Type B pancreatic cell (in vitro differentiated cells): Measurements from ENCODE around the gene PRL. TPM values are rescaled to one million over a fixed set of nuclear protein-coding genes. Genes with fewer than 3 reads are reported as not detected.

Experiments
- DNase-seq: peaks from one replicate; pipeline ENCODE4 v3.0.0; 2021; ENCODE audit warnings: mixed read lengths; ENCODE audit not compliant: unreplicated experiment; ENCODE audit errors: extremely low spot score
- H3K27ac Mint-ChIP-seq: 2 replicates; pipeline ENCODE4 v1.8.0; 2021; ENCODE audit warnings: mild to moderate bottlenecking, mixed read lengths
- H3K27me3 Mint-ChIP-seq: 2 replicates; pipeline ENCODE4 v1.8.0; 2021; ENCODE audit warnings: mixed read lengths
- H3K36me3 Mint-ChIP-seq: 2 replicates; pipeline ENCODE4 v1.8.0; 2021; ENCODE audit warnings: mixed read lengths
- H3K4me1 Mint-ChIP-seq: one replicate; pipeline ENCODE4 v1.8.0; 2021; ENCODE audit warnings: mixed read lengths; ENCODE audit not compliant: unreplicated experiment
- H3K4me3 Mint-ChIP-seq: 2 replicates; pipeline ENCODE4 v1.8.0; 2021; ENCODE audit warnings: mild to moderate bottlenecking, mixed read lengths
- H3K9me3 Mint-ChIP-seq: 2 replicates; pipeline ENCODE4 v1.8.0; 2021; ENCODE audit warnings: mixed read lengths
- long read RNA-seq: library from polyadenylated mRNA; unstranded; transcript quantifications from one replicate; pipeline ENCODE4 v2.0.0, GENCODE V29; 2020
- total RNA-seq: library from RNA; stranded (reverse); gene quantifications from 2 replicates; pipeline ENCODE4 v1.2.1, GENCODE V29; 2021; ENCODE audit warnings: low replicate concordance
- TF ChIP-seq, protein P1 (sequence below): fragments of 200-600 bp; sonication (generic); conservative IDR thresholded peaks from 2 replicates; pipeline ENCODE4 v1.5.0; 2021; ENCODE audit warnings: antibody characterized with exemption, mild to moderate bottlenecking

Gene PRL
- total RNA-seq = 0.48 TPM in 1 of 2 replicates, not detected in the other
- long read RNA-seq = 0 reads

DNA sequence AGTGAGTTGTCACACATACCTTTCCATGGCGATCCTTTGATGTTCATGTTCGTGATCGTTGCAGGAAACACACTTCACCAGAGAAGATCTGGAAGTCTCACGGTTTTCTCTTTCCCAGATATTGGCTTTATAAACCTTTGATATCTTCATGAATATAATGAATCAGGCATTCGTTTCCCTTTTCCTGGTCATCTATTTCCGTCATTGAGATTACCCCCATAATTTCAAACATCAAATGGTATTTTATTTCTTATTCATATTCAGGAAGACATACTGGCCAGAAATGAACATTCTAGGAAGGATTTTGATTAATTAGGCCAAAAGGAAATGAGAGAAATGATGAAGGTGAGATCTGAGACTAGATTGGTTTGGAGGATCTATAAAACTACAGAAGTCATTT is at the start of gene PRL:
Gene PRL, minus strand, starts transcription at position 101 of the 400 bp plus-strand sequence. Its CDS starts 54 bp downstream, at position 47.
- TF ChIP-seq, protein P1, sequence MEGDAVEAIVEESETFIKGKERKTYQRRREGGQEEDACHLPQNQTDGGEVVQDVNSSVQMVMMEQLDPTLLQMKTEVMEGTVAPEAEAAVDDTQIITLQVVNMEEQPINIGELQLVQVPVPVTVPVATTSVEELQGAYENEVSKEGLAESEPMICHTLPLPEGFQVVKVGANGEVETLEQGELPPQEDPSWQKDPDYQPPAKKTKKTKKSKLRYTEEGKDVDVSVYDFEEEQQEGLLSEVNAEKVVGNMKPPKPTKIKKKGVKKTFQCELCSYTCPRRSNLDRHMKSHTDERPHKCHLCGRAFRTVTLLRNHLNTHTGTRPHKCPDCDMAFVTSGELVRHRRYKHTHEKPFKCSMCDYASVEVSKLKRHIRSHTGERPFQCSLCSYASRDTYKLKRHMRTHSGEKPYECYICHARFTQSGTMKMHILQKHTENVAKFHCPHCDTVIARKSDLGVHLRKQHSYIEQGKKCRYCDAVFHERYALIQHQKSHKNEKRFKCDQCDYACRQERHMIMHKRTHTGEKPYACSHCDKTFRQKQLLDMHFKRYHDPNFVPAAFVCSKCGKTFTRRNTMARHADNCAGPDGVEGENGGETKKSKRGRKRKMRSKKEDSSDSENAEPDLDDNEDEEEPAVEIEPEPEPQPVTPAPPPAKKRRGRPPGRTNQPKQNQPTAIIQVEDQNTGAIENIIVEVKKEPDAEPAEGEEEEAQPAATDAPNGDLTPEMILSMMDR = no peak
- no peak for DNase-seq
- Mint-ChIP-seq H3K9me3 (peaks cover 13% of the 10 kb centered on the region), H3K36me3 (no peaks in the 10 kb centered on the region), H3K4me3 (no peak within 1 kb of the TSS), H3K27ac (no peak within 1 kb of the TSS), H3K4me1 (peaks cover 32% of the 10 kb centered on the region), H3K27me3 (no peaks in the 10 kb centered on the region)

DNA sequence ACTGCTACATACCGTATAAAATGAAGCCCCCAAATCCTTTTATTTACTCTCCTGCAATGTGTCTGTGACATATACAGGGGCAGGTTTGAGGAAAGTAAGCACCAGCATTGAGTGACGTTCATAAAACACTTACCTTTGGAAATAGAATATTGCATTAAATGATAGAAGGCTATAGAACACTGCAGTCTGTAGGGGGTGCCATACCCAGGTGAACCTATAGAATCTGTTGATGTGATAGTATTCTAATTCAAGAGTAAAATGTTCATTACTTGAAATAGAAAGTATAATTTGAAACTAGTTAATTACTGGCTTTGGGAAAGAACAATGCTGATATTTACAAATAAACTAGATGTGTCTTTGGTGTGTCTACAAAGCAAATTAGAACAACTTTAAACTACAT is 47.0 kb upstream of the PRL start:
- no peak overlapping the region for H3K27ac Mint-ChIP-seq
- no peaks in the 10 kb centered on the region for H3K27me3 Mint-ChIP-seq
- no peaks in the 10 kb centered on the region for H3K36me3 Mint-ChIP-seq
- H3K4me1 Mint-ChIP-seq = peaks cover 5% of the 10 kb centered on the region
- no peak for DNase-seq
- TF ChIP-seq, protein P1 = no peak
- no peak overlapping the region for H3K4me3 Mint-ChIP-seq
- peaks cover 14% of the 10 kb centered on the region for H3K9me3 Mint-ChIP-seq

DNA sequence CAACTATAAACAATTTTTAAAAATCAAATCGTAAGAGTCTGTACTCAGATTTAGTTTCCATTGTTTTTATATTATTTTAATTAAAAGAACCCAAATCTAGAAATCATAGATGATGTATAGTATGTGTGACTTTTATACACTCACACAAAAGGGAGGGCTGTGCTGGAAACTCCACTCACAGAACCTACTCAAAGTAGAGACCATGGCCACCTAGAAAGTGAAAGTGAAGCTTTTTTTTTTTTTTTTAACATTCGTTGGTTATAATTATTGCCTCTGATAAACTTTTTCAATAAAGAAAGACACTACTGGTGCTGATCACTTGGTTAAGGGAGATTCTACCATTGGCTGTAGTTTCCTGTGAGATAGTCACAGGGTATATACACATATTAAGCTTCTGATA is 37.9 kb upstream of the PRL start:
- Mint-ChIP-seq H3K4me3 (no peak overlapping the region), H3K27ac (no peak overlapping the region), H3K27me3 (no peaks in the 10 kb centered on the region), H3K36me3 (no peaks in the 10 kb centered on the region), H3K4me1 (no peaks in the 10 kb centered on the region), H3K9me3 (no peaks in the 10 kb centered on the region)
- TF ChIP-seq, protein P1 = no peak
- DNase-seq = no peak

DNA sequence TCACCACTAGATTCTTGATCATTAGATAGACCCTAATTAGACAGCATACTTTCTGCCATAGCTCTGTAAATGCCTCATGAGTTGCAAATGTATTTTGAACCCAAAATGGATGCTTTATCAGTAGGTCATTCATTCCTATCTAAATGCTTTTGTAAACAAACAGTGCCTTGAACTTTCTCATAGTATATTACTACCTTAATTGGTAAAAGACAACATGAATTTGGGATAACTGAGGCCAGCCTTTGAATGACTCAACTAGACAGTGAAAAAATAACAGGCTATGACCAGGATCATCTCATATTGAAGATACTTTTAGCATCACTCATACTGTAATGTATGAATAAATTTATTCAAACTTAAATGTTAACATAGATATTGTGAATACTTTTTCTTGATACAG is 37.0 kb upstream of the PRL start:
- H3K36me3 Mint-ChIP-seq = no peaks in the 10 kb centered on the region
- H3K4me3 Mint-ChIP-seq = no peak overlapping the region
- H3K4me1 Mint-ChIP-seq = no peaks in the 10 kb centered on the region
- no peak overlapping the region for H3K27ac Mint-ChIP-seq
- no peaks in the 10 kb centered on the region for H3K27me3 Mint-ChIP-seq
- DNase-seq = no peak
- TF ChIP-seq, protein P1 = no peak
- H3K9me3 Mint-ChIP-seq = no peaks in the 10 kb centered on the region

DNA sequence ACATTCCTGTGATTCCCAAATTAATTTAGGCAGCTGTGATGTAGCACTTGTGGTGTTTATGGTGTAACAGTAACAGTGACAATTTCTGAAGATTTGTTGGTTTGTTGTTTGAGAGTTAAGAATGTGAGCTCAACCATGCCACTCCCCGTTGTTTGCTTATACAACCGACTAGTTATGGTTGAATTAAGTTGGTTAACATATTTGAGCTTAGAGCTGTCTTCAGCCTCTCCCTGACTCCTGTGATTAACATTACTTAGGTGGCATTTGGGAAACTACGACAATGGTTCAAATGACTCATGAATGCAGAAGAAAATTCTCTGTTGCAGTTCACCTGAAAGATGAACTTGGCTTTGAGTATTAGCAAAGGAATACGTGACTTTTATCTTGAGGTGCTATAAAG is 35.9 kb upstream of the PRL start:
- no peak for DNase-seq
- Mint-ChIP-seq H3K27ac (no peak overlapping the region), H3K4me3 (no peak overlapping the region)

More for the DNA sequence above, 35.9 kb upstream of the PRL start:
- Mint-ChIP-seq H3K27me3 (no peaks in the 10 kb centered on the region), H3K36me3 (no peaks in the 10 kb centered on the region), H3K9me3 (no peaks in the 10 kb centered on the region), H3K4me1 (peaks cover 8% of the 10 kb centered on the region)
- TF ChIP-seq, protein P1 = no peak
